ENCODE measurements around the gene CRTAC1.

CRTAC1 gene

GRCh38 chr10:98020254-98020653 lies 10.2 kb downstream of the CRTAC1 start:
- Histone ChIP-seq H3K27ac (no peak overlapping the region), H3K36me3 (ENCODE audit: insufficient read depth, low read length) (no peaks in the 10 kb centered on the region), H3K4me3 (no peak overlapping the region), H3K9ac (ENCODE audit: insufficient read length) (no peak overlapping the region), H3K9me3 (ENCODE audit: low read depth, low read length) (no peaks in the 10 kb centered on the region)
- DNase-seq (ENCODE audit: low read depth, low spot score), result no peak
- TF ChIP-seq EZH2 (IDR thresholded peaks at IDR 0.05) (no peak), POLR2AphosphoS5 (IDR thresholded peaks at IDR 0.05; ENCODE audit: borderline replicate concordance, low read depth, low read length) (no peak), FOXP2 (optimal IDR thresholded peaks at IDR 0.05; ENCODE audit: control extremely low read depth, extremely low read length, insufficient read depth) (no peak)

GRCh38 chr10:98019784-98020183 lies 10.6 kb downstream of the CRTAC1 start:
- TF ChIP-seq EZH2 (IDR thresholded peaks at IDR 0.05) (no peak), FOXP2 (optimal IDR thresholded peaks at IDR 0.05; ENCODE audit: control extremely low read depth, extremely low read length, insufficient read depth) (no peak), POLR2AphosphoS5 (IDR thresholded peaks at IDR 0.05; ENCODE audit: borderline replicate concordance, low read depth, low read length) (no peak)
- no peak overlapping the region for H3K27ac ChIP-seq
- DNase-seq (ENCODE audit: low read depth, low spot score), result no peak
- no peak overlapping the region for H3K4me3 ChIP-seq
- H3K36me3 ChIP-seq (ENCODE audit: insufficient read depth, low read length), result no peaks in the 10 kb centered on the region
- no peak overlapping the region for H3K9ac ChIP-seq (ENCODE audit: insufficient read length)
- H3K9me3 ChIP-seq (ENCODE audit: low read depth, low read length), result no peaks in the 10 kb centered on the region

GRCh38 chr10:98016772-98017475 lies 13.5 kb downstream of the CRTAC1 start:
- no peak for DNase-seq (ENCODE audit: low read depth, low spot score)
- H3K27ac ChIP-seq, result no peak overlapping the region
- TF ChIP-seq EZH2 (IDR thresholded peaks at IDR 0.05) (no peak), FOXP2 (optimal IDR thresholded peaks at IDR 0.05; ENCODE audit: control extremely low read depth, extremely low read length, insufficient read depth) (no peak), POLR2AphosphoS5 (IDR thresholded peaks at IDR 0.05; ENCODE audit: borderline replicate concordance, low read depth, low read length) (no peak)
- H3K9ac ChIP-seq (ENCODE audit: insufficient read length), result no peak overlapping the region
- no peaks in the 10 kb centered on the region for H3K9me3 ChIP-seq (ENCODE audit: low read depth, low read length)
- H3K36me3 ChIP-seq (ENCODE audit: insufficient read depth, low read length), result no peaks in the 10 kb centered on the region
- H3K4me3 ChIP-seq, result no peak overlapping the region

- TF ChIP-seq FOXP2 (optimal IDR thresholded peaks at IDR 0.05; ENCODE audit: control extremely low read depth, extremely low read length, insufficient read depth) (no peak), POLR2AphosphoS5 (IDR thresholded peaks at IDR 0.05; ENCODE audit: borderline replicate concordance, low read depth, low read length) (no peak), EZH2 (IDR thresholded peaks at IDR 0.05) (no peak)
- no peaks in the 10 kb centered on the region for H3K9me3 ChIP-seq (ENCODE audit: low read depth, low read length)
- H3K36me3 ChIP-seq (ENCODE audit: insufficient read depth, low read length), result no peaks in the 10 kb centered on the region
- DNase-seq (ENCODE audit: low read depth, low spot score), result no peak
- H3K9ac ChIP-seq (ENCODE audit: insufficient read length), result no peak overlapping the region
- H3K27ac ChIP-seq, result no peak overlapping the region
- H3K4me3 ChIP-seq, result no peak overlapping the region
These were observed 16.6 kb downstream of the CRTAC1 start for GRCh38 chr10:98013776-98014175.

GRCh38 chr10:98013122-98013521 lies 17.3 kb downstream of the CRTAC1 start:
- DNase-seq (ENCODE audit: low read depth, low spot score), result no peak
- H3K4me3 ChIP-seq, result no peak overlapping the region
- H3K27ac ChIP-seq, result no peak overlapping the region
- no peak overlapping the region for H3K9ac ChIP-seq (ENCODE audit: insufficient read length)
- no peaks in the 10 kb centered on the region for H3K36me3 ChIP-seq (ENCODE audit: insufficient read depth, low read length)
- no peak for TF ChIP-seq FOXP2 (optimal IDR thresholded peaks at IDR 0.05; ENCODE audit: control extremely low read depth, extremely low read length, insufficient read depth)
- H3K9me3 ChIP-seq (ENCODE audit: low read depth, low read length), result no peaks in the 10 kb centered on the region

- DNase-seq (ENCODE audit: low read depth, low spot score), result no peak
- H3K36me3 ChIP-seq (ENCODE audit: insufficient read depth, low read length), result no peaks in the 10 kb centered on the region
- TF ChIP-seq FOXP2 (optimal IDR thresholded peaks at IDR 0.05; ENCODE audit: control extremely low read depth, extremely low read length, insufficient read depth) (no peak), EZH2 (IDR thresholded peaks at IDR 0.05) (no peak), POLR2AphosphoS5 (IDR thresholded peaks at IDR 0.05; ENCODE audit: borderline replicate concordance, low read depth, low read length) (no peak)
- no peak overlapping the region for H3K4me3 ChIP-seq
- H3K9me3 ChIP-seq (ENCODE audit: low read depth, low read length), result no peaks in the 10 kb centered on the region
- no peak overlapping the region for H3K9ac ChIP-seq (ENCODE audit: insufficient read length)
- no peak overlapping the region for H3K27ac ChIP-seq
These were observed 17.8 kb downstream of the CRTAC1 start for GRCh38 chr10:98012644-98013043.

- Histone ChIP-seq H3K36me3 (ENCODE audit: insufficient read depth, low read length) (no peaks in the 10 kb centered on the region), H3K4me3 (no peak overlapping the region), H3K9ac (ENCODE audit: insufficient read length) (no peak overlapping the region), H3K27ac (no peak overlapping the region), H3K9me3 (ENCODE audit: low read depth, low read length) (no peaks in the 10 kb centered on the region)
- no peak for DNase-seq (ENCODE audit: low read depth, low spot score)
- TF ChIP-seq EZH2 (IDR thresholded peaks at IDR 0.05) (no peak), POLR2AphosphoS5 (IDR thresholded peaks at IDR 0.05; ENCODE audit: borderline replicate concordance, low read depth, low read length) (no peak), FOXP2 (optimal IDR thresholded peaks at IDR 0.05; ENCODE audit: control extremely low read depth, extremely low read length, insufficient read depth) (no peak)
These were observed 19.3 kb downstream of the CRTAC1 start for GRCh38 chr10:98010939-98011685.

GRCh38 chr10:98006266-98006665 lies 24.2 kb downstream of the CRTAC1 start:
- no peak overlapping the region for H3K4me3 ChIP-seq
- no peak for DNase-seq (ENCODE audit: low read depth, low spot score)
- no peak overlapping the region for H3K9ac ChIP-seq (ENCODE audit: insufficient read length)
- TF ChIP-seq FOXP2 (optimal IDR thresholded peaks at IDR 0.05; ENCODE audit: control extremely low read depth, extremely low read length, insufficient read depth), result no peak
- no peak for TF ChIP-seq POLR2AphosphoS5 (IDR thresholded peaks at IDR 0.05; ENCODE audit: borderline replicate concordance, low read depth, low read length)
- TF ChIP-seq EZH2 (IDR thresholded peaks at IDR 0.05), result no peak
- no peaks in the 10 kb centered on the region for H3K36me3 ChIP-seq (ENCODE audit: insufficient read depth, low read length)
- no peaks in the 10 kb centered on the region for H3K9me3 ChIP-seq (ENCODE audit: low read depth, low read length)
- H3K27ac ChIP-seq, result no peak overlapping the region

Measured in SK-N-MC (cell line).